NCI-H187 (cell line): Measurements from ENCODE around the gene RREB1.

Source experiments
- DNase-seq, 2 experiments: peaks; one replicate each; lab custom pipeline; 2025; lab: John Stamatoyannopoulos, UW

The RREB1 gene

GRCh38 chr6:7165002-7165889 is 57.5 kb downstream of the RREB1 start:
- peak; percentile 20 to 29 for DNase-seq

GRCh38 chr6:7165890-7166267 is 58.1 kb downstream of the RREB1 start:
- no peak for DNase-seq

GRCh38 chr6:7166410-7167293 is 58.9 kb downstream of the RREB1 start:
- no peak for DNase-seq

- no peak for DNase-seq
These were observed 61.5 kb downstream of the RREB1 start for GRCh38 chr6:7169296-7169721.

- no peak for DNase-seq
These were observed 62.5 kb downstream of the RREB1 start for GRCh38 chr6:7170117-7170732.

GRCh38 chr6:7171119-7171518 is 63.4 kb downstream of the RREB1 start:
- DNase-seq = no peak

GRCh38 chr6:7171733-7172132 is 64.0 kb downstream of the RREB1 start:
- DNase-seq = no peak

- no peak for DNase-seq
These were observed 64.9 kb downstream of the RREB1 start for GRCh38 chr6:7172649-7173048.

GRCh38 chr6:7173843-7174503 is 66.2 kb downstream of the RREB1 start:
- no peak for DNase-seq

- no peak for DNase-seq
These were observed 67.7 kb downstream of the RREB1 start for GRCh38 chr6:7175462-7175861.

GRCh38 chr6:7176208-7176607 is 68.4 kb downstream of the RREB1 start:
- DNase-seq = no peak

- DNase-seq = no peak
These were observed 70.5 kb downstream of the RREB1 start for GRCh38 chr6:7178280-7178679.

- no peak for DNase-seq
These were observed 73.0 kb downstream of the RREB1 start for GRCh38 chr6:7180751-7181150.

- DNase-seq = no peak
These were observed 75.9 kb downstream of the RREB1 start for GRCh38 chr6:7183707-7184106.

- no peak for DNase-seq
These were observed 76.7 kb downstream of the RREB1 start for GRCh38 chr6:7184502-7184901.

GRCh38 chr6:7185561-7185960 is 77.8 kb downstream of the RREB1 start:
- DNase-seq = no peak

GRCh38 chr6:7188492-7188891 is 80.7 kb downstream of the RREB1 start:
- no peak for DNase-seq

GRCh38 chr6:7189101-7189758 is 81.5 kb downstream of the RREB1 start:
- DNase-seq = no peak

GRCh38 chr6:7190791-7191190 is 83.0 kb downstream of the RREB1 start:
- no peak for DNase-seq

- no peak for DNase-seq
These were observed 85.4 kb downstream of the RREB1 start for GRCh38 chr6:7193122-7193521.

- DNase-seq = no peak
These were observed 86.9 kb downstream of the RREB1 start for GRCh38 chr6:7194657-7195056.
